ENCODE data around the gene RFC2.
"Not testable (repeated sequence)": the region's sequence is repeated elsewhere in the genome, so short reads cannot be mapped to it uniquely, and the experiment has no call there.

The RFC2 gene

DNA sequence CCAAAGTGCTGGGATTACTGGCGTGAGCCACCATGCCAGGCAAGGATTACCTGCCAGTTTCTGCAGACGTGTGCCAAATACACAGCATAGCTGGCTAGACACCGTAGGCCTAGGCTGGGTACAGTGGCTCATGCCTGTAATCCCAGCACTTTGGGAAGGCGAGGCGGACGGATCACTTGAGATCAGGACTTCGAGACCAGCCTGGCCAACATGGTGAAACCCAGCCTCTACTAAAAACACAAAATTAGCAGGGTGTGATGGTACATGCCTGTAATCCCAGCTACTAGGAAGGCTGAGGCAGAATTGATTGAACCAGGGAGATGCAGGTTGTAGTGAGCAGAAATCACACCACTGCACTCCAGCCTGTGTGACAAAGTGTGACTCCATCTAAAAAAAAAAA, 868 bp downstream of the RFC2 start:
- CTCF ChIA-PET: interaction anchor here (1.1 to 3.0 kb wide), 7 partner anchors 10 to 148 kb away, joined by 3 to 14 read pairs (median 4); no protein-coding TSS in a partner anchor
- TF ChIP-seq, protein P1, sequence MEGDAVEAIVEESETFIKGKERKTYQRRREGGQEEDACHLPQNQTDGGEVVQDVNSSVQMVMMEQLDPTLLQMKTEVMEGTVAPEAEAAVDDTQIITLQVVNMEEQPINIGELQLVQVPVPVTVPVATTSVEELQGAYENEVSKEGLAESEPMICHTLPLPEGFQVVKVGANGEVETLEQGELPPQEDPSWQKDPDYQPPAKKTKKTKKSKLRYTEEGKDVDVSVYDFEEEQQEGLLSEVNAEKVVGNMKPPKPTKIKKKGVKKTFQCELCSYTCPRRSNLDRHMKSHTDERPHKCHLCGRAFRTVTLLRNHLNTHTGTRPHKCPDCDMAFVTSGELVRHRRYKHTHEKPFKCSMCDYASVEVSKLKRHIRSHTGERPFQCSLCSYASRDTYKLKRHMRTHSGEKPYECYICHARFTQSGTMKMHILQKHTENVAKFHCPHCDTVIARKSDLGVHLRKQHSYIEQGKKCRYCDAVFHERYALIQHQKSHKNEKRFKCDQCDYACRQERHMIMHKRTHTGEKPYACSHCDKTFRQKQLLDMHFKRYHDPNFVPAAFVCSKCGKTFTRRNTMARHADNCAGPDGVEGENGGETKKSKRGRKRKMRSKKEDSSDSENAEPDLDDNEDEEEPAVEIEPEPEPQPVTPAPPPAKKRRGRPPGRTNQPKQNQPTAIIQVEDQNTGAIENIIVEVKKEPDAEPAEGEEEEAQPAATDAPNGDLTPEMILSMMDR (IDR thresholded peaks at IDR 0.05; ENCODE audit: control extremely low read depth, extremely low read depth, low read depth, missing control alignments): no peak
- POLR2A ChIA-PET: interaction anchor here (0.6 to 0.7 kb wide), 2 partner anchors 60 to 143 kb away, joined by 3 to 5 read pairs; no protein-coding TSS in a partner anchor
- DNase-seq (ENCODE audit: extremely low spot score): no peak

DNA sequence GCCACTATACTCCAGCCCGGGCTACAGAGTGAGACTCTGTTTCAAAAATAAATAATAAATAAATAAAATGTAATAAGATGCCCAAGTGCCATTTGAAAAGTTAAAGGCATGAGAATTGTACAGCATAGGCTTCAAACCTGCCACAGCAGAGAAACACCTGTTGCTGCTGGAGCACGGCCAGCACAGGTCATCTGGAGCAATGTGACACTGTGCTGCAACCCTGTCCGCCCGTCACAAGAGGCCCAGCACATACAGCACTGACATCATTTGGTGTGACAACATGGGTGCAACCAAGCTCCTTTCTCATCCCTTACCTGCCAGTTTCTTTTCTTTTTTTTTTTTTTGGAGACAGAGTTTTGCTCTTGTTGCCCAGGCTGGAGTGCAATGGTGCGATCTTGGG, 1.3 kb downstream of the RFC2 start:
- TF ChIP-seq, protein P1 (IDR thresholded peaks at IDR 0.05; ENCODE audit: control extremely low read depth, extremely low read depth, low read depth, missing control alignments): no peak
- ChIA-PET POLR2A (interaction anchor here (0.6 to 0.7 kb wide), 2 partner anchors 60 to 143 kb away, joined by 3 to 5 read pairs; no protein-coding TSS in a partner anchor), CTCF (interaction anchor here (1.1 to 3.0 kb wide), 7 partner anchors 11 to 148 kb away, joined by 3 to 14 read pairs (median 4); no protein-coding TSS in a partner anchor)
- no peak for DNase-seq (ENCODE audit: extremely low spot score)

DNA sequence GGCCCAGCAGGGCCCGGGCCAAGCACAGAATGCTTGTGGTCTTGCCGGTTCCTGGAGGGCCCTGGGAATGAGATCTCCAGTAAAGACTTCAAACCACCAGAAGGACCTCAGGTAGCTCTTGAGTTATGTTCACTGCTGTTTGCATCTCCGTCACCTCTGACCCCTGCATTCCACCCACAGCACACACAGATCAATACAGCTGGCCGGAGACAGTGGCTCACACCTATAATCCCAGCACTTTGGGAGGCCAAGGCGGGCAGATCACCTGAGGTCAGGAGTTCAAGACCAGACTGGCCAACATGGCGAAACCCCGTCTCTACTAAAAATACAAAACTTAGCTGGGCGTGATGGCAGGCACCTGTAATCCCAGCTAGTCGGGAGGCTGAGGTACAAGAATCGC, 5.1 kb downstream of the RFC2 start:
- DNase-seq (ENCODE audit: extremely low spot score); POLR2A ChIA-PET: not testable (repeated sequence)
- CTCF ChIA-PET: interaction anchor here (1.1 kb wide), 2 partner anchors 12 to 152 kb away, joined by 3 read pairs; no protein-coding TSS in a partner anchor

DNA sequence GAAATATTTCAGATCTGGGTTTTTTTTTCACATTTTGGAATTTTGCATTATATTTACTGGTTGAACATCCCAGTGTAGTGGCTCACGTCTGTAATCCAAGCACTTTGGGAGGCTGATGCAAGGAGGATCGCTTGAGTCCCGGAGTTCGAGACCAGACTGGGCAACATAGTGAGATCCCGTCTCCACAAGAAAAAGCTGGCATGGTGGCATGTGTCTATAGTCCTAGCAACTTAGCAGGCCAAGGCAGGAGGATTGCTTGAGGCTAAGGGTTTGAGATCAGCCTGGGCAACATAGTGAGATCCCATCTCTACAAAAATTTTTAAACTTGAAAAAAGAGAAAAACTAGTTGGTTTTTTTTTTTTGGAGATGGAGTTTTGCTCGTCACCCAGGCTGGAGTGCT, 6.0 kb downstream of the RFC2 start:
- ChIA-PET CTCF (interaction anchor here (1.1 kb wide), 1 partner anchor 11 kb away, joined by 3 read pairs; no protein-coding TSS in a partner anchor), POLR2A (no interaction called here)
- TF ChIP-seq, protein P1 (IDR thresholded peaks at IDR 0.05; ENCODE audit: control extremely low read depth, extremely low read depth, low read depth, missing control alignments): no peak
- DNase-seq (ENCODE audit: extremely low spot score): no peak

DNA sequence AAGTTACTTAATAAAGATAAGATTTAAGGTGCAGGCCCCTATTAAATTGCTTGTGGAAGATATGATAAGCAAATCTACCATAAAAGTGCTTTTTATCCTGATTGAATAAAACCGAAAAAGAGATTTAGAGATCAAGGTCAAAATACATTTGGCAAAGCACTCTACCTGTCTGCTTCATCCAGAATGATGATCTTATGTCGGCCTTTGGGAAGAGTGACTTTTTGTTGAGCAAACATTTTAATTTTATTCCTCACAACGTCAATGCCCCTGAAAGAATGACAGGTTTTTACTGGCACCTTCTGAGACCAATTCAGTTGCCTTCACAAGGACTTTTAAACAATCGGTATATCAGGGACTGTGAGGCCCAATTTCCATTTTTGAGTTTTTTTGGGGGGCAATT, 7.7 kb downstream of the RFC2 start:
- no peak for DNase-seq (ENCODE audit: extremely low spot score)
- POLR2A ChIA-PET: no interaction called here
- CTCF ChIA-PET: no interaction called here
- TF ChIP-seq, protein P1 (IDR thresholded peaks at IDR 0.05; ENCODE audit: control extremely low read depth, extremely low read depth, low read depth, missing control alignments): no peak

DNA sequence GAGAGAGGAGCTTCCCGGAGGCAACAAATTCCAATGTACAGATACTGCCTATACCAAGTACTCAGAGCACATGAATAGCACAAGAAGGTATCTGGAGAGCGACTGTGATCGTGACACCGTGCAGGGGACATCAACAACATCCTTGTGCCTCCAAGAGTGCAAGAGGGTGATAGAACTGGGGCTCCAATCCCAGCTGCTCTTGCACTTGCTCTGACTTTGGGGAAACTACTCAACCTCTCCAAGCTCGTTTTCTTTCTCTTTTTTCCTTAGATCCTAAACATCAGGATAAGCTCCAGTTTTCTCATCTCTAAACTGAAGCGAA, 12.1 kb downstream of the RFC2 start:
- POLR2A ChIA-PET: interaction anchor here (0.7 to 1.0 kb wide), 2 partner anchors 8 to 11 kb away, joined by 3 to 5 read pairs; no protein-coding TSS in a partner anchor

DNA sequence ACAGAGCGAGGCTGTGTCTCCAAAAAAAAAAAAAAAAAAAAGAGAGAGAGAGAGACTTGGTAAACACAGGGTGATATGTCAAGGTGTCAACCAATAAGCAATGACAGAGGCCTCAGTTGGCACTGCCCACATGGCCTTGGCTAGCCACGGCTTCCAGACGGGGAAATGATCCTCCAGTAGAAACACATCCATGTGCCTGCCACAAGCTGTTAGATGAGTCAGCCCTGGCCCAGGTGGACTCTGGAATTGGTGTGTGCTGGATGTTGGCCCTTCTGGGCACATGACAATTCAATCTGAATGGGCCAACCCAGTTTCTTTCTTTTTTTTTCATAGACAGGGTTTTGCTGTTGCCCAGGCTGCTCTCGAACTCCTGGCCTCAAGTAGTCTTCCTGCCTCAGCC, 13.7 kb downstream of the RFC2 start:
- no peak for DNase-seq (ENCODE audit: extremely low spot score)
- ChIA-PET CTCF (interaction anchor here (0.7 to 1.4 kb wide), 3 partner anchors 12 to 160 kb away, joined by 3 to 7 read pairs (median 4); no protein-coding TSS in a partner anchor), POLR2A (interaction anchor here (0.7 to 1.0 kb wide), 2 partner anchors 9 to 17 kb away, joined by 4 to 7 read pairs; no protein-coding TSS in a partner anchor)
- TF ChIP-seq, protein P1 (IDR thresholded peaks at IDR 0.05; ENCODE audit: control extremely low read depth, extremely low read depth, low read depth, missing control alignments): no peak

More for the DNA sequence above, 12.1 kb downstream of the RFC2 start:
- TF ChIP-seq, protein P1 (IDR thresholded peaks at IDR 0.05; ENCODE audit: control extremely low read depth, extremely low read depth, low read depth, missing control alignments): no peak
- DNase-seq (ENCODE audit: extremely low spot score): no peak
- CTCF ChIA-PET: interaction anchor here (1.0 to 2.7 kb wide), 3 partner anchors 10 to 40 kb away, joined by 3 to 15 read pairs (median 9); no protein-coding TSS in a partner anchor
